Esophagus muscularis mucosa (tissue), 4 donors: ENCODE measurements around the gene MOGAT1. TPM values are rescaled to one million over a fixed set of nuclear protein-coding genes. Genes with fewer than 3 reads are reported as not detected.
"Not testable (repeated sequence)": the region's sequence is repeated elsewhere in the genome, so short reads cannot be mapped to it uniquely, and the experiment has no call there.

Source experiments
- DNase-seq: peaks from one replicate; pipeline ENCODE4 v3.0.0-alpha.2; 2017; ENCODE audit errors: extremely low spot score
- H3K27ac ChIP-seq, 4 donors: fragments of 200-600 bp; sonication (generic); replicated peaks in 1 of 4; 1 replicate in 3 of 4; 2 replicates in 1 of 4; pipeline ENCODE4 v1.5.1; 2016 to 2019; ENCODE audit warnings: mild to moderate bottlenecking in 1 of 4
- H3K27me3 ChIP-seq, 4 donors: fragments of 200-600 bp; sonication (generic); one replicate each; pipeline versions ENCODE4 v1.5.1 to v1.6.0; 2016 to 2019
- H3K36me3 ChIP-seq, 4 donors: fragments of 200-600 bp; sonication (generic); one replicate each; pipeline ENCODE4 v1.5.1; 2016 to 2019
- H3K4me1 ChIP-seq, 4 donors: fragments of 200-600 bp; sonication (generic); one replicate each; pipeline ENCODE4 v1.5.1; 2016 to 2019
- H3K4me3 ChIP-seq, 4 donors: fragments of 200-600 bp; sonication (generic); 1 replicate in 2 of 4; 2 replicates in 2 of 4; pipeline ENCODE4 v1.5.1; 2016 to 2019; ENCODE audit warnings: mild to moderate bottlenecking in 4 of 4, moderate library complexity in 1 of 4
- H3K9me3 ChIP-seq, 4 donors: fragments of 200-600 bp; sonication (generic); 1 replicate in 3 of 4; 2 replicates in 1 of 4; pipeline ENCODE4 v1.5.1; 2016 to 2019
- CTCF ChIP-seq, 3 experiments: fragments of 200-600 bp in 2 of 3; fragments of 450-650 bp in 1 of 3; sonication (generic) in 2 of 3; IDR thresholded peaks; one replicate each; pipeline ENCODE4 v1.5.1; 2017 to 2019; ENCODE audit warnings: antibody characterized with exemption in 3 of 3, mild to moderate bottlenecking in 2 of 3, moderate library complexity in 1 of 3
- EP300 ChIP-seq: sonication (generic); formaldehyde crosslinking; IDR thresholded peaks from one replicate; pipeline ENCODE4 v1.6.1; 2017; ENCODE audit warnings: antibody characterized with exemption
- POLR2A ChIP-seq: fragments of 450-650 bp; IDR thresholded peaks from one replicate; pipeline ENCODE4 v1.6.1; 2017; ENCODE audit warnings: antibody characterized with exemption, moderate library complexity, mild to moderate bottlenecking, low read depth
- POLR2AphosphoS5 ChIP-seq, 2 donors: sonication (generic); formaldehyde crosslinking; IDR thresholded peaks; one replicate each; pipeline ENCODE4 v1.6.1; 2017; ENCODE audit warnings: antibody characterized with exemption in 2 of 2
- WGBS: methylation state at CpG from one replicate; pipeline ENCODE4 v1.1.5; 2018; 5-methylcytosine and 5-hydroxymethylcytosine counted together
- intact Hi-C: fragments of 100-400 bp; cut with DNase I; formaldehyde crosslinking; loops from one replicate; pipeline ENCODE4 v1.15.1; 2023
- total RNA-seq, 4 donors: library from RNA; depleted of rRNA; stranded (reverse); fragments of >200 nt; gene quantifications; one replicate each; pipeline versions ENCODE4 v1.1.0 to v1.2.1, GENCODE V29; 2016

The MOGAT1 gene
- total RNA-seq, 4 donors from 2014 or later = not detected

- Histone ChIP-seq H3K4me1 (peaks cover 15 to 34% (median 23%) of the 10 kb centered on the region in 4 donors), H3K27ac (no peak overlapping the region), H3K4me3 (no peak overlapping the region), H3K36me3 (no peaks in the 10 kb centered on the region), H3K9me3 (no peaks in the 10 kb centered on the region), H3K27me3 (no peaks in the 10 kb centered on the region)
- DNase-seq = no peak
- WGBS = 88% methylated on average over 7 of the region's 7 CpGs
- TF ChIP-seq CTCF (IDR thresholded peaks at IDR 0.05) (no peak), EP300 (no peak), POLR2AphosphoS5 (IDR thresholded peaks at IDR 0.05) (no peak), POLR2A (no peak)
- intact Hi-C loops = no loop called here
Observed at GRCh38 chr2:222751238-222751637, 79.8 kb downstream of the MOGAT1 start.

- Histone ChIP-seq H3K9me3 (no peaks in the 10 kb centered on the region), H3K4me3 (no peak overlapping the region), H3K27me3 (no peaks in the 10 kb centered on the region), H3K36me3 (no peaks in the 10 kb centered on the region), H3K4me1 (peaks cover 15 to 34% (median 23%) of the 10 kb centered on the region in 4 donors), H3K27ac (peak overlapping the region in 1 of 4 donors; percentile 69)
- intact Hi-C loops = no loop called here
- WGBS = 86% methylated on average over 13 of the region's 13 CpGs
- DNase-seq = no peak
- TF ChIP-seq EP300 (no peak), CTCF (IDR thresholded peaks at IDR 0.05) (no peak), POLR2AphosphoS5 (IDR thresholded peaks at IDR 0.05) (no peak), POLR2A (no peak)
Observed at GRCh38 chr2:222751821-222752719, 80.6 kb downstream of the MOGAT1 start.

GRCh38 chr2:222752746-222753145 lies 81.3 kb downstream of the MOGAT1 start:
- Histone ChIP-seq H3K27me3 (no peaks in the 10 kb centered on the region), H3K4me3 (no peak overlapping the region), H3K27ac (peak overlapping the region; percentile 31 to 69 (median 58)), H3K4me1 (peaks cover 15 to 34% (median 23%) of the 10 kb centered on the region in 4 donors), H3K9me3 (no peaks in the 10 kb centered on the region), H3K36me3 (no peaks in the 10 kb centered on the region)
- DNase-seq = no peak
- TF ChIP-seq EP300 = no peak
- WGBS = 63% methylated on average over 5 of the region's 5 CpGs
- intact Hi-C loops = no loop called here

GRCh38 chr2:222753251-222753824 lies 81.9 kb downstream of the MOGAT1 start:
- 37% methylated on average over 2 of the region's 2 CpGs for WGBS
- H3K4me3 ChIP-seq = no peak overlapping the region
- TF ChIP-seq EP300 = no peak
- TF ChIP-seq POLR2AphosphoS5 (IDR thresholded peaks at IDR 0.05) = peak in 1 of 2 donors; percentile 9

GRCh38 chr2:222754324-222754930 lies 83.0 kb downstream of the MOGAT1 start:
- intact Hi-C loops = no loop called here
- Histone ChIP-seq H3K4me3 (no peak overlapping the region), H3K9me3 (no peaks in the 10 kb centered on the region), H3K27ac (peak overlapping the region in 1 of 4 donors; percentile 54), H3K36me3 (no peaks in the 10 kb centered on the region), H3K27me3 (no peaks in the 10 kb centered on the region), H3K4me1 (peaks cover 15 to 34% (median 23%) of the 10 kb centered on the region in 4 donors)
- no peak for TF ChIP-seq POLR2AphosphoS5 (IDR thresholded peaks at IDR 0.05)
- no peak for DNase-seq
- 89% methylated on average over 1 of the region's 1 CpG for WGBS

More at GRCh38 chr2:222753251-222753824, 81.9 kb downstream of the MOGAT1 start:
- peaks cover 15 to 34% (median 23%) of the 10 kb centered on the region in 4 donors for H3K4me1 ChIP-seq
- H3K27me3 ChIP-seq = no peaks in the 10 kb centered on the region
- H3K9me3 ChIP-seq = no peaks in the 10 kb centered on the region
- no peak for DNase-seq
- intact Hi-C loops = no loop called here
- no peaks in the 10 kb centered on the region for H3K36me3 ChIP-seq
- peak overlapping the region; percentile 31 to 69 (median 58) for H3K27ac ChIP-seq

- H3K27ac ChIP-seq, H3K36me3 ChIP-seq, DNase-seq, H3K27me3 ChIP-seq, H3K9me3 ChIP-seq, H3K4me3 ChIP-seq, intact Hi-C loops: not testable (repeated sequence)
- H3K4me1 ChIP-seq = peaks cover 15 to 34% (median 23%) of the 10 kb centered on the region in 4 donors
- 89% methylated on average over 5 of the region's 5 CpGs for WGBS
Observed at GRCh38 chr2:222755593-222755992, 84.1 kb downstream of the MOGAT1 start.
